ENCODE measurements around the gene MAP2K5. TPM values are rescaled to one million over a fixed set of nuclear protein-coding genes. Genes with fewer than 3 reads are reported as not detected.

Gene MAP2K5
- total RNA-seq, 2 donors from 2014 or later, result 13.9 to 15.4 TPM

DNA sequence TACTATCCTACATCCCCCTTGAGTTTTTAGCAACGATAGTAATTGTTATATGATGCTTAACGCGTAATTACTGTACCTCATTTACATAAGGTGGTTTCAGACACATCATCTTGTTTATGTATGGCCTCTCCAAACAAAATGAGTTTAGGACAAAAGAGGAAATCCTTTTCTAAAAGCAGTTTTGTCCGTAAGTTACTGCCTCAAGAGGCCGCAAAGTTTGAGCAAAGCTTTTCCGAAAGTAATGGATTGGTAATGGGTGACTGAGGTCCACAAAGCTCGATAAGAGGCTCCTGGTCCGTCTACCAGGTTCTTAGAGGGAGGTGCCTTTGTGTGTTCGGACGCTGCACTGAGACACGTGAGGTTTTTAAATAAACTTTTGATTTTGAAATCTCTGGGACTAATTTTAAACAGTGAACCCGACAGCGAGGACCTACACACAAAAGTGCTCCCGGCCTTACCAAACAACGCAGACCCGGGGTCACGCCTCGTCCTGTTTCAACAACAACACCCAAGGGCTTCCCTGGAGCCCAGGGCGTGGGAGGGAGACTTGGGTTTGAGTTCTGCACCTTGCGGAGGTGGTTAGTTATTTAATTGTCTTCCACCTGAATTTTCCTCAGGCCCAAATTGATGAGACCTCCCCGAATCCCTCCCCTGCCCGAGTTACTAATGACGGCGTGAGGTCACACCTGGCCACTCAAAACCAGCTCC lies 22.0 kb upstream of the MAP2K5 start:
- DNase-seq (no peak), ATAC-seq (no peak)
- intact Hi-C loops (cut with DNase I), result loop anchor here in 1 of 2 donors (5.0 kb wide), 1 partner anchor 317 kb away; no protein-coding TSS in a partner anchor

- intact Hi-C loops (cut with DNase I), result loop anchor here in 1 of 2 donors (5.0 kb wide), 1 partner anchor 316 kb away; no protein-coding TSS in a partner anchor
- peak; percentile 87 for DNase-seq
- peak; percentile 93 to 94 for ATAC-seq
Observed at GRCh38 chr15:67521029-67521782, 21.3 kb upstream of the MAP2K5 start, which contains the start of gene C15orf61. Gene C15orf61, plus strand, starts transcription at chr15:67521131. Its CDS starts 118 bp downstream, at chr15:67521249.

DNA sequence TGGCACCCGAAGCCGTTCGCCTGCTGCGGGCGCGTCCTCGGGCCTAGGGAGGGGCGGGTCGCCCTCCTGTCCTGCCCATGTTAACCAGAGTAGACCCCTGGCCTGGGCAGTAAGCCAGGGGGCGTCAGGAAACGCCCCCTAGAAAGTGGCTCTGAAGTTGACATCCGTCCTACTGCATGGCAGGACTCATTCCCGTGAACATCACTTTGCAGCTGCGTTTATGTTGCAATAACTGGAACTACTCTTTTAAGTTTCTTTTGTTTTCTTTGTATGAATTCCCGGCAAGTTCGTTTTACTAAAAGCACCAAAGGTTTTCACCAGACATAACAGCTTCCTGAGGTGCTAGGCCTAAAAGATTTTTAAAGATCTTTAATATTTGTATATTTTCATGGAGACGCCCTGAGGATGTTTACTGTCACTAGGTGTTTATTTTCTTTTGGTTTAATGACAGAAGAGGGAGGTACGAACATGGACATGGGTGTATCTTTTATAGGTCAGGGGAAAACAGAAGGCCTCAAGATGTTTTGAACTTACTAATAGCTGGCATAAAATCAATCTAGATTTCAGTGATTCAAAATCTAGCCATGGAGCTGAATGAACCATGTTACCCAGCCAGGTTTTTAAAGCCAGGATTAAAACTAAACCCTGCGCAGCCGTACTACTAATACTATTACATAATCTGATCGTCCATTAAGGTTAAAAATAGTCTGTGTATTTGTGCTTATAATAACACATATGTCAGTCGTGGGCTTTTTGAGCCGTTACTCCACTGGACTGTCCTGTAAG lies 20.5 kb upstream of the MAP2K5 start:
- intact Hi-C loops (cut with DNase I), result loop anchor here in 1 of 2 donors (5.0 kb wide), 1 partner anchor 315 kb away; no protein-coding TSS in a partner anchor
- ATAC-seq (peak; percentile 35 to 50), DNase-seq (no peak)

DNA sequence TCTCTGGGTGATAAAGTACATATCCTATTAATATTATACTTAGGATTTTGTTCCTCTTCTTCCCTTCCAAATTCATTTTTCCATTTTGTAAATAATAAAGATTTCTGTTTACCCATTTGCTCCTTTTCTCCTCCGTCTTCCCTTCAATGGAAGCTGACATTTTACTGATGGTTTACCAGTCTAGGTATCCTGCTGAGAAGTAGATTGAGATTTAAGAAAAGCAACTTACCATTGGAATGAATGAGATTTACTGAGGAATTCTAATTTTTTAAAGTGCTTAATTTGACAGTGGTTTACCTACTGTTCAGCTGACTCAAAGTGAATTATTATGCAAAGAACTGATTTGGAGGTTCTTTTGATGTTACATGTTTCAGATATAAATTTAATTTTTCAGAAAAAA lies 19.2 kb upstream of the MAP2K5 start:
- intact Hi-C loops (cut with DNase I), result loop anchor here in 1 of 2 donors (5.0 kb wide), 1 partner anchor 314 kb away; no protein-coding TSS in a partner anchor
- no peak for DNase-seq
- no peak for ATAC-seq

GRCh38 chr15:67524235-67524634 lies 18.3 kb upstream of the MAP2K5 start:
- DNase-seq, result no peak
- intact Hi-C loops (cut with DNase I), result loop anchor here in 1 of 2 donors (5.0 kb wide), 1 partner anchor 313 kb away; no protein-coding TSS in a partner anchor
- no peak for ATAC-seq

DNA sequence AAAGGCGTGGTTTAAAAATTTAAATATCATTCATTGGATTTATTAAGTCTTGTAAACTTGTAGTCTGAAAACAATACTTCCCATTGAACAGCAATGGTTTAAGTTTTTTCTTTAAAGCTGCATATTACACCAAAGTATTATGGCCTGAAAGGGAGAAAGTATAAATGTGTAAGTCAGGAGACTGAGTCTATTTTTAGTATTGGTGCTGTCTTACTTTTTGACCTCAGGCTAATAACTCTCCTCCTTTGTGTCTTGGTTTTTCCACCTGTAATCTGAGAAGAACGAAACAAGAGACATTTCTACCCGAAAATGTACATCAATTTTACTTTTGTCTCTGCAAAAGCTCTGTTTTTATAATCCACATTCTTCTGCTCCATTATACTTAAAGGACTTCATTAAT lies 14.0 kb upstream of the MAP2K5 start:
- intact Hi-C loops (cut with DNase I), result no loop called here
- no peak for DNase-seq
- ATAC-seq, result no peak

- intact Hi-C loops (cut with DNase I), result no loop called here
- ATAC-seq (no peak), DNase-seq (no peak)
Observed at GRCh38 chr15:67531379-67531914, 11.1 kb upstream of the MAP2K5 start.

GRCh38 chr15:67533873-67534272 lies 8.6 kb upstream of the MAP2K5 start:
- no peak for ATAC-seq
- intact Hi-C loops (cut with DNase I), result no loop called here

GRCh38 chr15:67534360-67534759 lies 8.1 kb upstream of the MAP2K5 start:
- DNase-seq, result no peak
- intact Hi-C loops (cut with DNase I), result no loop called here
- no peak for ATAC-seq

More at GRCh38 chr15:67533873-67534272, 8.6 kb upstream of the MAP2K5 start:
- DNase-seq, result no peak

- DNase-seq (no peak), ATAC-seq (no peak)
- intact Hi-C loops (cut with DNase I), result no loop called here
Observed at GRCh38 chr15:67537771-67538170, 4.7 kb upstream of the MAP2K5 start.

- peak; percentile 2 to 28 for ATAC-seq
- intact Hi-C loops (cut with DNase I), result no loop called here
- no peak for DNase-seq
Observed at GRCh38 chr15:67543348-67543718, 830 bp downstream of the MAP2K5 start.

GRCh38 chr15:67544475-67544874 lies 2.0 kb downstream of the MAP2K5 start:
- intact Hi-C loops (cut with DNase I), result no loop called here
- DNase-seq (no peak), ATAC-seq (no peak)

GRCh38 chr15:67545864-67546263 lies 3.4 kb downstream of the MAP2K5 start:
- no peak for DNase-seq
- intact Hi-C loops (cut with DNase I), result no loop called here
- no peak for ATAC-seq

DNA sequence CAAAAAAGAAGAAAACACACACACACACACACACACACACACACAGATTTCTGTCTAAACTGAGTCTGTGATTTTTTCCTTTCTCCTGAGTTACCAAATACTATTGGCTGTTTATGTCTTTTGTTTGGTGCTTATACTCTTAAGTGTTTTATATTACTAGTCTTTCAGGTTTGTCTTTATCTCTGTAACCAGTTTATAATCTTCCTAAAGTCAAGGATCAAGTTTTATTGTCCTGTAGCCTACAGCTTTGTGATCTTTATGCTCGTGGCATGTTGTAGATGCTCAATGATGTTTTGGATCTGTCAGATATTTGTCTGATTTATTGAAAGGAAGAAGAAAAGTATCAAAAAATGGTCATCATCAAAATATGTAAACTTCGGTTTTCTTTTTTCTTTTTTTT lies 4.6 kb downstream of the MAP2K5 start:
- no peak for ATAC-seq
- intact Hi-C loops (cut with DNase I), result no loop called here

DNA sequence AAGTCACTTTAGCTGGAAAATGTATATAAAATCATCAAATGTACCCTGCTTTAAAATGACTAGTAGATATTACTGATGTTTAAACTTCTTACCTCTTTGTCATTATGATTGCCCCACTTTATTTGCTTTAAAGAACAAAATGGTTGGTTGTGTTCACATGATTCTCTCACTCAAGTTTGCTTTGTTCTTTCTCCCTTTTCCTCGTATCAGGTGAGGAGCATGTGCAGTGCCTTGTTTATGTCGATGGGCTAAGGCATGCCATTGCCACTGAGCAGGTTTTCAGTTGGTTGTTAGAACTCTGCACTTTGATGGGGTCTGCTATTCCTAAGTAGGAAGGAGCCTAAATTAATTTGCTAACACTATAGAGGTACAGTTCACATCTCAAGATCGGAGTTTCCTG lies 5.3 kb downstream of the MAP2K5 start:
- intact Hi-C loops (cut with DNase I), result no loop called here
- ATAC-seq, result no peak
- no peak for DNase-seq

More for the DNA sequence above, 4.6 kb downstream of the MAP2K5 start:
- DNase-seq, result no peak

DNA sequence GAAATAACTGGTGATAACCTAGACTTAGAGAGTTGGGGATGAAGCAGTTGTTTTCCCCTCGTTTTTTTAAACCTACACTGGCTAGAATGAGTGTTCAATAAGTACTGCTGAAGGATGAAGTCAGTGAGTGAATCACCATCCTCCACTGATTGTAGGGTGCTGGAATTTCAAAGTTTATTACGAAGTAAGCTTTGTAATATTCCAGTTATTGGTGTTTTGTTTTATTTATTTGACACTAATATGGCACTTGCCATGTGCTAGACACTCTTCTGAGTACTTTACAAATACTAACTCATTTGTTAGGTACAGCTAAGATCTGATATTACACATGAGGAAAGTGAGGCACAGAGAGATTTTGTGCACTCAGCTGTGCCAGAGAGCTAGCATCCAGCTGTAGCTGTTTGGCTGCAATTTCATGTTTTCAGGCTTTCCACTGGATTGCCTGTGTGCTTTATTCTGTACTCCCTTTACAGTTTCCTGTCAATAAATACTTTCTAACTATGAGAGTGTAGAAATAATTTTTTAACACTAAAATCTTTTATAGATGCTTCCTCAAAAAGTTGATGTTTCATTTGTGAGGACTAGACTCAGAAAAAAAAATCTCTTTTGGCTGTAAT lies 5.8 kb downstream of the MAP2K5 start:
- intact Hi-C loops (cut with DNase I), result no loop called here
- no peak for DNase-seq
- peak in 1 of 2 donors; percentile 58 for ATAC-seq

GRCh38 chr15:67548862-67549651 lies 6.6 kb downstream of the MAP2K5 start:
- intact Hi-C loops (cut with DNase I), result no loop called here

DNA sequence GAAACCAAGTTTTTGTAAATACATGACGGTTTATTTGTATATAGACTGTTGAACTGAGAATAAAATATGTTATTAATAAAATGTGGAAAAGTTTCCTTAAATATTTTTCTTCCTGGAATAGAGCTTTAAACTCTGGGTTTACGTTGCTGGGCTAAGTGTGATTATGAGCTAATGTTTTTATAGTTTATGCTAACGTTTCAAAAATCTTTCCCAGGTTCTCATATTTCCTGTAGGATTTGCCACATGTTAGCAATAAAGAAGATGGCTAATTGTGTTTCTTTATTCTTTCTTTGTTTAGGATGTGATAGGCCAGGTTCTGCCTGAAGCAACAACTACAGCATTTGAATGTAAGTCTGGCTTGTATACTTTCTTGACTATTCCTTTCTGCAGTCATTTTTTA lies 7.2 kb downstream of the MAP2K5 start:
- intact Hi-C loops (cut with DNase I), result no loop called here
- ATAC-seq (no peak), DNase-seq (no peak)

More at GRCh38 chr15:67548862-67549651, 6.6 kb downstream of the MAP2K5 start:
- DNase-seq (no peak), ATAC-seq (peak; percentile 66 to 68)

Measured in left cardiac atrium (tissue), 4 donors.